SK-N-SH (cell line): ENCODE results near the gene KRT85. TPM values are rescaled to one million over a fixed set of nuclear protein-coding genes. Genes with fewer than 3 reads are reported as not detected.

Experiments used
- CTCF ChIA-PET: fragments of 300-600, 350-600 bp; formaldehyde crosslinking; extraction: SDS; loops from one replicate; lab custom pipeline; 2021; lab: Yijun Ruan, JAX
- POLR2A ChIA-PET: fragments of 350-600 bp; sonication (Branson Sonifier 250); formaldehyde crosslinking; extraction: SDS; loops from one replicate; lab custom pipeline; 2020; ENCODE audit warnings: antibody characterized with exemption, inconsistent platforms; lab: Yijun Ruan, JAX
- DNase-seq: peaks from one replicate; pipeline ENCODE4 v3.0.0; 2012
- H2AFZ ChIP-seq: fragments of 200-600 bp; sonication (generic); 2 replicates; pipeline ENCODE4 v1.8.1; 2016; ENCODE audit warnings: antibody characterized with exemption, mild to moderate bottlenecking, low read depth
- H3F3A ChIP-seq: fragments of 200-600 bp; sonication (generic); replicated peaks from 2 replicates; pipeline ENCODE3; 2016; ENCODE audit warnings: antibody characterized with exemption, mild to moderate bottlenecking; ENCODE audit not compliant: insufficient read depth
- H3K27ac ChIP-seq, 2 experiments: fragments of 200-500 bp in 1 of 2; fragments of 200-600 bp in 1 of 2; sonication (Bioruptor generic) in 1 of 2; sonication (generic), shearing (Covaris generic) in 1 of 2; 2 replicates each; pipeline versions ENCODE4 v1.5.1 to v1.6.1; 2014 to 2016; ENCODE audit warnings: low read depth in 2 of 2, inconsistent platforms in 1 of 2, low read length in 1 of 2, mild to moderate bottlenecking in 1 of 2, mixed read lengths in 1 of 2
- H3K27me3 ChIP-seq: fragments of 200-600 bp; sonication (generic), shearing (Covaris generic); 2 replicates; pipeline ENCODE4 v1.6.1; 2016; ENCODE audit warnings: mixed run types; ENCODE audit not compliant: insufficient read depth
- H3K36me3 ChIP-seq, 2 experiments: fragments of 200-500 bp in 1 of 2; fragments of 200-600 bp in 1 of 2; sonication (Bioruptor generic) in 1 of 2; sonication (generic) in 1 of 2; replicated peaks in 1 of 2; 2 replicates each; pipeline versions ENCODE3 to v1.5.1; 2014 to 2016; ENCODE audit warnings: low read length in 1 of 2, mild to moderate bottlenecking in 1 of 2; ENCODE audit not compliant: insufficient read depth in 2 of 2, control insufficient read depth in 1 of 2
- H3K4me1 ChIP-seq, 2 experiments: fragments of 200-500 bp in 1 of 2; fragments of 200-600 bp in 1 of 2; sonication (Bioruptor generic) in 1 of 2; sonication (generic), shearing (Covaris generic) in 1 of 2; 2 replicates each; pipeline versions ENCODE4 v1.5.1 to v1.6.1; 2014 to 2016; ENCODE audit warnings: low read depth in 1 of 2, low read length in 1 of 2, mixed run types in 1 of 2; ENCODE audit not compliant: insufficient read depth in 2 of 2, control insufficient read depth in 1 of 2
- H3K4me2 ChIP-seq: fragments of 200-600 bp; sonication (generic), shearing (Covaris generic); 2 replicates; pipeline ENCODE4 v1.6.1; 2017; ENCODE audit warnings: mixed run types
- H3K4me3 ChIP-seq, 2 experiments: fragments of 200-500 bp in 1 of 2; fragments of 200-600 bp in 1 of 2; sonication (Bioruptor generic) in 1 of 2; sonication (generic), shearing (Covaris generic) in 1 of 2; 2 replicates each; pipeline versions ENCODE4 v1.5.1 to v1.8.1; 2014 to 2016; ENCODE audit warnings: low read depth in 2 of 2, inconsistent platforms in 1 of 2, low read length in 1 of 2, mild to moderate bottlenecking in 1 of 2, mixed read lengths in 1 of 2, moderate library complexity in 1 of 2
- H3K79me2 ChIP-seq: fragments of 200-600 bp; sonication (generic); 2 replicates; pipeline ENCODE4 v1.8.1; 2017; ENCODE audit warnings: mild to moderate bottlenecking; ENCODE audit not compliant: insufficient read depth
- H3K9ac ChIP-seq: fragments of 200-600 bp; sonication (generic); 2 replicates; pipeline ENCODE4 v1.6.1; 2017; ENCODE audit warnings: mixed run types
- H3K9me2 ChIP-seq: fragments of 200-600 bp; sonication (generic); 2 replicates; pipeline ENCODE4 v1.6.1; 2017; ENCODE audit warnings: mixed run types
- H3K9me3 ChIP-seq: fragments of 200-600 bp; sonication (generic); 2 replicates; pipeline ENCODE4 v1.6.1; 2017; ENCODE audit warnings: mixed run types, mild to moderate bottlenecking, moderate library complexity
- H4K20me1 ChIP-seq: fragments of 200-600 bp; sonication (generic); 2 replicates; pipeline ENCODE4 v1.6.1; 2017; ENCODE audit warnings: mild to moderate bottlenecking, mixed run types; ENCODE audit not compliant: insufficient read depth
- MXI1 ChIP-seq: IDR thresholded peaks from 2 replicates; pipeline ENCODE4 v1.6.1; 2012; ENCODE audit warnings: mild to moderate bottlenecking, low read depth, low read length, improper control_type of control experiment
- RAD21 ChIP-seq: IDR thresholded peaks from 2 replicates; pipeline ENCODE4 v1.6.1; 2012; ENCODE audit warnings: mild to moderate bottlenecking, low read length
- RFX5 ChIP-seq: IDR thresholded peaks from 2 replicates; pipeline ENCODE4 v1.6.1; 2012; ENCODE audit warnings: mild to moderate bottlenecking, improper control_type of control experiment, low read length
- TCF12 ChIP-seq: IDR thresholded peaks from 2 replicates; pipeline ENCODE4 v1.4.0; 2012
- WGBS: methylation state at CpG from one replicate; pipeline ENCODE4 v1.1.6; 2017; ENCODE audit warnings: low lambda C conversion rate; 5-methylcytosine and 5-hydroxymethylcytosine counted together
- polyA plus RNA-seq, 3 experiments: library from polyadenylated mRNA; depleted of rRNA; stranded (reverse); fragments of >200 nt; gene quantifications; 2 replicates each; pipeline ENCODE4 v1.2.3, GENCODE V29; 2012
- TF ChIP-seq, protein P1 (sequence below): fragments of 200-600 bp; sonication (generic); IDR thresholded peaks from 2 replicates; pipeline ENCODE4 v1.6.1; 2017; ENCODE audit warnings: antibody characterized with exemption, mild to moderate bottlenecking, moderate library complexity

KRT85 gene
- polyA plus RNA-seq, 1 of the 3 experiments (the other 2 are of a cell fraction): not detected

DNA sequence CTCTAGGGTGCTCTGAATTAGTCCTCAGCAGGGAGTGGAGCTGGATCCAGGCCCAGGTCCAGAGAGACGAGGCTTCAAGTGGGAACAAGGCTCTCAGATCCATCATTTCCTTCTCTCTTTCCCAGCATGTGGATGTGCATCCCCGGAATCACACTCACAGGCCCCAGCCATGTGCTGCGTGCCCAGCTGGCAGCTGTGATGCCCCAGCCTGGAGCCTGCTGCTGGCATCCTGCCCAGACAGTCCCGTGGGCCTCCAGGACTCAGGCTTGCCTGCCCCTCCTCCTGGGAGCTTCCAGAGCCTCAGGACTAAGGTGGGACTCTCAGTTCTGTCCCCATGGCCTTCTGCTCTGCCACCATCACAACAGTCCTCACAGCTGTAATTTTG is 24.3 kb upstream of the KRT85 start:
- H3K27ac ChIP-seq: no peak overlapping the region
- 8% methylated on average over 2 of the region's 4 CpGs for whole genome bisulfite sequencing
- CTCF ChIA-PET: interaction anchor here (0.8 to 3.5 kb wide), 14 partner anchors 11 to 493 kb away, joined by 3 to 14 read pairs (median 3); partner anchors contain the start of gene KRT75
- H4K20me1 ChIP-seq: no peaks in the 10 kb centered on the region
- no peaks in the 10 kb centered on the region for H3K9me3 ChIP-seq
- peaks cover 0 to 7% of the 10 kb centered on the region in 2 experiments; a peak in 1 of 4 replicates for H3K4me1 ChIP-seq
- no peaks in the 10 kb centered on the region for H3K79me2 ChIP-seq
- H3K36me3 ChIP-seq: no peaks in the 10 kb centered on the region
- H3K9me2 ChIP-seq: no peaks in the 10 kb centered on the region
- H3F3A ChIP-seq: no peaks in the 10 kb centered on the region
- H3K27me3 ChIP-seq: peaks cover 45% of the 10 kb centered on the region; the same call in 1 of the 2 replicates
- POLR2A ChIA-PET: no interaction called here
- no peak overlapping the region for H3K4me3 ChIP-seq
- no peak overlapping the region for H3K4me2 ChIP-seq
- H3K9ac ChIP-seq: no peak overlapping the region
- peak; percentile 73 for DNase-seq
- no peak overlapping the region for H2AFZ ChIP-seq
- TF ChIP-seq MXI1 (peak; percentile 55; the same call in 1 of the 2 replicates), TCF12 (no peak)

DNA sequence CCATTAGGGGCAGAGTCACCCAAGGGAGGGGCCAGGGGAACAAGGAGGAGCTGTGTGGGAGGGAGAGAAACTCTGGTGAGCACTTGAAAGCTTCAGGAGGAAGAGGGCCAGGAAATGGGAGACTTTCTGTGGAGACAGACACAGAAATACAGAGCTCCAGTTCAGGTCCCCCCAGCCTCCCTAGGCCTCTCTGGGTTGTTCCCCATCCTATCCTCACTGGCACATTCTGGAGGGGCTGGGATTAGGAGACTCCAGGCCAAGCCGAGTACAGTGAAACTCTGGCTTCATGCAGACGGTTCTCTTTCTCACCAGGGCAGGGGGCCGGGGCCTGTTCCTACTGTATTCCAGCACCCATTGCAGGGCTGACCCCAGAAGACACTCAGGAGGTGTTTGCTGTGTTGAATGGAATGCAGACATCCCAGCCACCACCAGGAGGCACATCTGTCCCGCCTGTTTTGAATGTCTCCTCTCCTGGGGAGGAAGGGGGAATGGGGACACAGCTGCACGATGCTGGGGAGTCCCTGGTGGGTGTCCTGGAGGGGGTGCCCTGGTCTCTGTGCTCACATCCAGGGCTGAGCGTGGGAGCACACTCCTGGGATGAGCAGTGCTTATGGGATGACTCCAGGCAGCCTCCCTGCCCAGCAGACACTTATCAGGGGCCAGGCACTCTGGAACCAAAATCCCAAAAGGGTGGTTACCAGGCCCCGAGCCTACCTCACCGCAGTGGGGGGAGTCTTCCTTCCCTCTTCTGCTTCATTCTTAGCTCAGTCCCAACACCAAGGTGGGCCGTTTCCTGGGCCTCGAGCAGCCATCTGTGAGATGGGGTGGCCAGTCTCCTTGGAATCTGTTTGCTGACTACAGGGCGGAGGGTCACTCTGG is 23.7 kb upstream of the KRT85 start:
- H3K4me3 ChIP-seq: no peak overlapping the region
- ChIA-PET POLR2A (no interaction called here), CTCF (interaction anchor here (0.6 to 3.5 kb wide), 16 partner anchors 10 to 494 kb away, joined by 3 to 14 read pairs (median 3); partner anchors contain the start of gene KRT75)
- no peaks in the 10 kb centered on the region for H3F3A ChIP-seq
- peaks cover 46% of the 10 kb centered on the region; the same call in 1 of the 2 replicates for H3K27me3 ChIP-seq
- no peak overlapping the region for H2AFZ ChIP-seq
- no peaks in the 10 kb centered on the region for H3K79me2 ChIP-seq
- peaks cover 0 to 7% of the 10 kb centered on the region in 2 experiments; a peak in 1 of 4 replicates for H3K4me1 ChIP-seq
- H3K27ac ChIP-seq: no peak overlapping the region
- no peak overlapping the region for H3K4me2 ChIP-seq
- TF ChIP-seq, protein P1, sequence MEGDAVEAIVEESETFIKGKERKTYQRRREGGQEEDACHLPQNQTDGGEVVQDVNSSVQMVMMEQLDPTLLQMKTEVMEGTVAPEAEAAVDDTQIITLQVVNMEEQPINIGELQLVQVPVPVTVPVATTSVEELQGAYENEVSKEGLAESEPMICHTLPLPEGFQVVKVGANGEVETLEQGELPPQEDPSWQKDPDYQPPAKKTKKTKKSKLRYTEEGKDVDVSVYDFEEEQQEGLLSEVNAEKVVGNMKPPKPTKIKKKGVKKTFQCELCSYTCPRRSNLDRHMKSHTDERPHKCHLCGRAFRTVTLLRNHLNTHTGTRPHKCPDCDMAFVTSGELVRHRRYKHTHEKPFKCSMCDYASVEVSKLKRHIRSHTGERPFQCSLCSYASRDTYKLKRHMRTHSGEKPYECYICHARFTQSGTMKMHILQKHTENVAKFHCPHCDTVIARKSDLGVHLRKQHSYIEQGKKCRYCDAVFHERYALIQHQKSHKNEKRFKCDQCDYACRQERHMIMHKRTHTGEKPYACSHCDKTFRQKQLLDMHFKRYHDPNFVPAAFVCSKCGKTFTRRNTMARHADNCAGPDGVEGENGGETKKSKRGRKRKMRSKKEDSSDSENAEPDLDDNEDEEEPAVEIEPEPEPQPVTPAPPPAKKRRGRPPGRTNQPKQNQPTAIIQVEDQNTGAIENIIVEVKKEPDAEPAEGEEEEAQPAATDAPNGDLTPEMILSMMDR: peak; percentile 62
- TF ChIP-seq RAD21 (peak; percentile 44), RFX5 (no peak)
- H3K9me3 ChIP-seq: no peaks in the 10 kb centered on the region
- H3K36me3 ChIP-seq: no peaks in the 10 kb centered on the region
- H3K9ac ChIP-seq: no peak overlapping the region
- no peaks in the 10 kb centered on the region for H4K20me1 ChIP-seq
- DNase-seq: peak; percentile 44
- WGBS: 47% methylated on average over 9 of the region's 11 CpGs
- no peaks in the 10 kb centered on the region for H3K9me2 ChIP-seq
